HepG2 (cell line): ENCODE measurements around the gene RAD18. TPM values are rescaled to one million over a fixed set of nuclear protein-coding genes. Genes with fewer than 3 reads are reported as not detected.

Experiments used
- ATAC-seq: fragments of 200-7000 bp; cut with Tn5 transposase; 3 replicates; pipeline ENCODE4 v1.9.1; 2020; ENCODE audit warnings: mild to moderate bottlenecking, moderate library complexity
- BruUV-seq: library from RNA; stranded (reverse); fragments of 400-500 nt; replicated peaks from 2 replicates; lab custom pipeline; 2021; lab: Mats Ljungman, UMichigan
- CTCF ChIA-PET: fragments of 300-600 bp; formaldehyde crosslinking; extraction: SDS; loops from one replicate; lab custom pipeline; 2021; ENCODE audit warnings: low total read pairs, inconsistent platforms, low intra/inter-chr PET ratio; lab: Yijun Ruan, JAX
- POLR2A ChIA-PET: fragments of 350-600 bp; sonication (Branson Sonifier 250); formaldehyde crosslinking; loops from one replicate; lab custom pipeline; 2020; ENCODE audit warnings: antibody characterized with exemption, inconsistent platforms; lab: Yijun Ruan, JAX
- DNase-seq: peaks from one replicate; pipeline ENCODE4 v3.0.0-alpha.2; 2015; ENCODE audit warnings: low spot score
- FAIRE-seq: peaks from 3 replicates; lab custom pipeline; 2011; peaks lifted over from hg19 to GRCh38; lab: Jason Lieb, UNC
- H2AFZ ChIP-seq: one replicate; pipeline ENCODE4 v1.6.1; 2011; ENCODE audit warnings: low read length, inconsistent platforms
- H3K27ac ChIP-seq: fragments of 300-600 bp; 3 replicates; pipeline ENCODE4 v1.8.0; 2011; ENCODE audit warnings: mixed run types, mild to moderate bottlenecking, mixed read lengths, low read length, inconsistent platforms; ENCODE audit not compliant: insufficient read depth; ENCODE audit errors: extremely low read length
- H3K27me3 ChIP-seq, 2 experiments: fragments of 200-600 bp in 1 of 2; 2 replicates in 1 of 2; 3 replicates in 1 of 2; pipeline versions ENCODE4 v1.6.0 to v1.8.0; 2011; ENCODE audit warnings: low read length in 2 of 2, mild to moderate bottlenecking in 2 of 2, moderate library complexity in 2 of 2, inconsistent platforms in 1 of 2; ENCODE audit not compliant: insufficient read depth in 2 of 2, control insufficient read depth in 1 of 2
- H3K36me3 ChIP-seq, 2 experiments: fragments of 200-600 bp in 1 of 2; replicated peaks in 1 of 2; 2 replicates in 1 of 2; 3 replicates in 1 of 2; pipeline versions ENCODE4 v1.5.1 to v1.8.0; 2011; ENCODE audit warnings: low read length in 2 of 2, inconsistent platforms in 1 of 2; ENCODE audit not compliant: insufficient read depth in 2 of 2, control insufficient read depth in 1 of 2
- H3K4me1 ChIP-seq: 2 replicates; pipeline ENCODE4 v1.5.1; 2012; ENCODE audit warnings: low read length, inconsistent platforms; ENCODE audit not compliant: insufficient read depth
- H3K4me2 ChIP-seq: 2 replicates; pipeline ENCODE4 v1.6.0; 2011; ENCODE audit warnings: low read depth, low read length, inconsistent platforms
- H3K4me3 ChIP-seq, 3 experiments: fragments of 200-600 bp in 1 of 3; sonication (generic), shearing (Covaris generic) in 1 of 3; replicated peaks in 1 of 3; 2 replicates each; pipeline ENCODE4 v1.5.1; 2011 to 2016; ENCODE audit warnings: low read length in 3 of 3, inconsistent platforms in 2 of 3, low read depth in 2 of 3, mild to moderate bottlenecking in 2 of 3, control low read depth in 1 of 3, mixed read lengths in 1 of 3; ENCODE audit not compliant: insufficient read depth in 1 of 3
- H3K79me2 ChIP-seq: one replicate; pipeline ENCODE4 v1.6.1; 2011; ENCODE audit warnings: low read length, inconsistent platforms; ENCODE audit not compliant: insufficient read depth
- H3K9ac ChIP-seq: 2 replicates; pipeline ENCODE4 v1.6.0; 2011; ENCODE audit warnings: mild to moderate bottlenecking, low read depth, low read length, inconsistent platforms; ENCODE audit not compliant: insufficient read depth
- H3K9me3 ChIP-seq: 2 replicates; pipeline ENCODE4 v1.5.1; 2012; ENCODE audit warnings: mild to moderate bottlenecking, low read length
- H4K20me1 ChIP-seq: 2 replicates; pipeline ENCODE4 v1.6.0; 2011; ENCODE audit warnings: inconsistent platforms, mild to moderate bottlenecking, low read length, moderate library complexity; ENCODE audit not compliant: insufficient read depth
- ATM ChIP-seq: fragments of 450-650 bp; IDR thresholded peaks from 2 replicates; pipeline ENCODE4 v1.7.1; 2017; ENCODE audit warnings: mild to moderate bottlenecking, borderline replicate concordance
- DBP ChIP-seq: sonication (generic); formaldehyde crosslinking; IDR thresholded peaks from 2 replicates; pipeline ENCODE4 v1.4.0; 2020; ENCODE audit warnings: missing genetic modification reagents; ENCODE audit errors: not compliant biosample characterization
- GABPA ChIP-seq, 2 experiments: IDR thresholded peaks; 2 replicates each; pipeline ENCODE4 v1.6.1; 2011 to 2016; ENCODE audit warnings: low read depth in 2 of 2, low read length in 1 of 2, missing biosample characterization in 1 of 2, missing genetic modification characterization in 1 of 2
- NFIC ChIP-seq: IDR thresholded peaks from 2 replicates; pipeline ENCODE4 v1.6.1; 2012; ENCODE audit warnings: mild to moderate bottlenecking, low read length, inconsistent platforms
- NKX3-1 ChIP-seq: sonication (generic); formaldehyde crosslinking; IDR thresholded peaks from 2 replicates; pipeline ENCODE4 v1.5.0; 2020; ENCODE audit warnings: missing genetic modification reagents
- SNAPC4 ChIP-seq: sonication (generic); formaldehyde crosslinking; IDR thresholded peaks from 2 replicates; pipeline ENCODE4 v1.4.0; 2020; ENCODE audit warnings: mild to moderate bottlenecking, missing genetic modification reagents
- TGIF2 ChIP-seq: IDR thresholded peaks from 2 replicates; pipeline ENCODE4 v1.6.1; 2016; ENCODE audit warnings: control low read depth, missing compliant biosample characterization
- U2AF1 ChIP-seq: fragments of 200-400 bp; formaldehyde crosslinking; optimal IDR thresholded peaks from 2 replicates; pipeline ENCODE3; 2017; ENCODE audit warnings: mild to moderate bottlenecking, low read depth, low read length
- ZNF253 ChIP-seq: sonication (generic); formaldehyde crosslinking; IDR thresholded peaks from 2 replicates; pipeline ENCODE4 v1.8.0; 2022; ENCODE audit warnings: mild to moderate bottlenecking, missing genetic modification reagents, borderline replicate concordance
- ZNF766 ChIP-seq: sonication (generic); formaldehyde crosslinking; IDR thresholded peaks from 2 replicates; pipeline ENCODE4 v1.5.0; 2020; ENCODE audit warnings: missing genetic modification reagents, borderline replicate concordance
- ZNF816 ChIP-seq: sonication (generic); formaldehyde crosslinking; IDR thresholded peaks from 2 replicates; pipeline ENCODE4 v1.8.0; 2022; ENCODE audit warnings: missing genetic modification reagents, mild to moderate bottlenecking, borderline replicate concordance
- ZSCAN9 ChIP-seq: IDR thresholded peaks from 2 replicates; pipeline ENCODE4 v1.6.1; 2016; ENCODE audit warnings: borderline replicate concordance
- WGBS: methylation state at CpG from one replicate; pipeline ENCODE4 v1.1.6; 2017; ENCODE audit warnings: low lambda C conversion rate; 5-methylcytosine and 5-hydroxymethylcytosine counted together
- in situ Hi-C: cut with HindIII; loops from 2 replicates; pipeline ENCODE4 v1.10.0; 2017; ENCODE audit warnings: low pct_unique_long_range_greater_than_20kb; ENCODE audit not compliant: extremely low pct_ligation_motif_present
- intact Hi-C: fragments of 100-400 bp; cut with micrococcal nuclease; formaldehyde crosslinking; loops from one replicate; pipeline ENCODE4 v1.10.0; 2022; ENCODE audit not compliant: unreplicated experiment
- polyA plus RNA-seq, 8 experiments: library from polyadenylated mRNA; depleted of rRNA in 3 of 8; stranded (reverse) in 7 of 8; unstranded in 1 of 8; fragments of >200 nt; fragmentation: Illumina TruSeq in 4 of 8; extraction: Trizol in 4 of 8; gene quantifications; 2 replicates each; pipeline versions ENCODE4 v1.2.1 to v1.2.3, GENCODE V29; 2011 to 2016; ENCODE audit warnings: low read depth in 4 of 8, missing spikeins in 1 of 8, mixed read lengths in 1 of 8; ENCODE audit not compliant: insufficient read depth in 1 of 8
- total RNA-seq, 5 experiments: library from RNA; depleted of rRNA; stranded (reverse); fragments of >200 nt; fragmentation: Illumina TruSeq; extraction: Trizol; gene quantifications; 2 replicates each; pipeline ENCODE4 v1.2.3, GENCODE V29; 2016; ENCODE audit warnings: low read depth in 1 of 5

RAD18 gene
- total and polyA plus RNA-seq, 2 of the 13 experiments (the other 11 are each of a cell fraction or from before 2014, with no cell fraction given), result 5.9 to 20.7 TPM

- no peak for TF ChIP-seq SNAPC4 (CRISPR knock-in tag)
- TF ChIP-seq NKX3-1 (CRISPR knock-in tag), result no peak
- no peak for TF ChIP-seq ZNF816
- no peak for TF ChIP-seq GABPA (IDR thresholded peaks at IDR 0.05; ENCODE audit: low read depth, low read length)
- TF ChIP-seq GABPA (CRISPR knock-in tag; IDR thresholded peaks at IDR 0.05; ENCODE audit: low read depth), result no peak
These were observed 25.9 kb downstream of the RAD18 start (continued) for GRCh38 chr3:8937064-8938020.

- H3K27me3 ChIP-seq, result no peaks in the 10 kb centered on the region
- intact Hi-C loops, result no loop called here
- no peak overlapping the region for H3K4me3 ChIP-seq
- no peak overlapping the region for H3K4me2 ChIP-seq
- BruUV-seq, result no TSS peak
- no peaks in the 10 kb centered on the region for H3K9me3 ChIP-seq
- TF ChIP-seq ATM, result no peak
- no peak for TF ChIP-seq ZNF253 (CRISPR knock-in tag)
- TF ChIP-seq TGIF2 (CRISPR knock-in tag), result no peak
- TF ChIP-seq ZSCAN9, result no peak
- TF ChIP-seq DBP (CRISPR knock-in tag), result no peak
- no peak for TF ChIP-seq U2AF1
- no peak for TF ChIP-seq NFIC
- TF ChIP-seq ZNF766, result no peak
- TF ChIP-seq, all 625 proteins: peak for 0
- no peaks in the 10 kb centered on the region for H4K20me1 ChIP-seq
- no peak overlapping the region for H3K9ac ChIP-seq
- WGBS, result 97% methylated on average over 2 of the region's 2 CpGs
- no peak overlapping the region for H2AFZ ChIP-seq
- H3K4me1 ChIP-seq, result no peaks in the 10 kb centered on the region
- DNase-seq (no peak), FAIRE-seq (no peak), ATAC-seq (no peak)
- peaks cover 0 to 15% of the 10 kb centered on the region in 2 experiments; a peak in 2 of 5 replicates for H3K36me3 ChIP-seq
- no peak overlapping the region for H3K27ac ChIP-seq
- ChIA-PET CTCF (no interaction called here), POLR2A (no interaction called here)
- in situ Hi-C loops, result no loop called here
- no peaks in the 10 kb centered on the region for H3K79me2 ChIP-seq
These were observed 30.8 kb downstream of the RAD18 start for GRCh38 chr3:8932507-8932906.
